Stimulated activated CD8-positive, alpha-beta memory T cell treated with anti-CD3 and anti-CD28 coated beads, Interleukin-12 subunit alpha, Interleukin-12 subunit beta, amount 100 ng/mL, for 1 hour (primary cell): ENCODE results near the gene MPPED2.

Source experiments
- DNase-seq: peaks from one replicate; pipeline ENCODE4 v3.0.0-alpha.2; 2020; ENCODE audit warnings: low read depth

MPPED2 gene

DNA sequence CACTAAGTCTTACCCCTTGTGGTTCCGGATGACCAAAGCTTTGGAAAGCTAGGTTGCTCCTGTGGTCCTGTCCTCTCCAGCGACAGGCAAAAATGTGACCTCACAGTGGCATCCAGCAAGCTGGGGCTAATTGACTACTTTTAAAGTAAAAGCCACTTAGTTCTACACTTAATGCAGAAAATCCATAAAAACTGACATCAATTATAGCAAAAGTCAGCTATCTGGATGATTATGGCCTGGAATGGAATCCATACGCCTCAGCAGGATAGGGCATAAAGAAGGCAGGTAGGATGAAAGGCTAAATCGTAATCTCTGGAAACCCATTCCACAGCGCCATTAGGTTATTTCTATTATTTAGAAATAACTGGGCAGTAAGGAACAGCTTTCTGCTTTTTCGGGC is 171.3 kb downstream of the MPPED2 start:
- no peak for DNase-seq

DNA sequence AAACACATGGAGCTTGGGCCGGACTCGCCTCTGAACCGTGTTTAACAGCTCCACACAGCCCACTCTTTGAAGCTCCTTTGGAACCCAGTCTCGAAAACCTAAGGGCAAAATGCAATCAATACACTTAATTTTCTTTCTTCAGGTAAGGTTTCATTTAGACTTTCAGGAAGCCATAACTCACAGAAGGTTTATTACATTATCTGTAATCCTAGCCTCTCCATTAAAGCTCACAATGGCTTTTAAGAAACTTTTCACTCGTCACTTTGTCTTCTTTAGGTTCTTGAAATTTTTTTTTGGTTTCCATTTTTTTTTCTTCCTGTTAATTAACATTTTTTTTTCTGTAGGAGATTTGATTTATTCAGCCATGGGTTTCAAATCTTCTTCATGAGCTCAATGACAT is 171.9 kb downstream of the MPPED2 start:
- no peak for DNase-seq

DNA sequence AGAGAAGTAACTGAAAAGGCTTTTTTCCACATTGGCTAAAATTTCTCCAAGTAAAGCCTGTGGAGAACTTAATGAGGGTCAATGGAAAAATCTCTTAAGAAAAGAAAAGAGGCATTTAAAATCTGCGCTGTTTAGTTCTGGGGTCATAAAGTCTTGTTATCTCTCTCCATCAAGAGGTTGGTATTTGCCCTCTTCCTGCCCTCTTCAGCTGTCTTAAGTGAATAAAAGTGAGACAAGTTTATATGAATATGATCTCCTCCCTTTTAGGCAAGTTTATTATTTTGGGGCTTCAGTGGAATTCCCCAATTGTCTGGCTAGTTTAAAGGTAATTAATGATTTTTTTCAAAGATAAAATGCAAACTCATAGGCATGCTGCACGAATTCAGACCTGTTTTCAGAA is 173.6 kb downstream of the MPPED2 start:
- no peak for DNase-seq

DNA sequence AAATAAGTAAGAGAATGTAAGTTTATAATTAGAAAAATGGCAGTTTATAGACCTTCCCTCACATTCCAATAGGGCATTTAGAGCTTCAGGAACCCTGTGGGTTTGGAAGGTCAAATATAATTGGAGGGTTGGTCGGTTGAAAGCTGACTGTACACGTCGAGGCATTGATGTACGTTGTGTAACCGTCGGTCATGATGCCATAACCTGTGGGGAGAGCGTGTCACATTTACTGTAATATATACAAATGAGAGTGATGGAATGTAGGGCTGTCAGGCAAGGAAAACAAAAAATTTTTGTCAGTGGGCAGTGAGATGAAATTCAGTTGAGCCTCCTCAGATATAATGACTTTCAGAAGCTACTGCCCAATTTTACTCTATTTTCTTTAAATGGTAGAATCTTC is 174.8 kb downstream of the MPPED2 start:
- DNase-seq = no peak

DNA sequence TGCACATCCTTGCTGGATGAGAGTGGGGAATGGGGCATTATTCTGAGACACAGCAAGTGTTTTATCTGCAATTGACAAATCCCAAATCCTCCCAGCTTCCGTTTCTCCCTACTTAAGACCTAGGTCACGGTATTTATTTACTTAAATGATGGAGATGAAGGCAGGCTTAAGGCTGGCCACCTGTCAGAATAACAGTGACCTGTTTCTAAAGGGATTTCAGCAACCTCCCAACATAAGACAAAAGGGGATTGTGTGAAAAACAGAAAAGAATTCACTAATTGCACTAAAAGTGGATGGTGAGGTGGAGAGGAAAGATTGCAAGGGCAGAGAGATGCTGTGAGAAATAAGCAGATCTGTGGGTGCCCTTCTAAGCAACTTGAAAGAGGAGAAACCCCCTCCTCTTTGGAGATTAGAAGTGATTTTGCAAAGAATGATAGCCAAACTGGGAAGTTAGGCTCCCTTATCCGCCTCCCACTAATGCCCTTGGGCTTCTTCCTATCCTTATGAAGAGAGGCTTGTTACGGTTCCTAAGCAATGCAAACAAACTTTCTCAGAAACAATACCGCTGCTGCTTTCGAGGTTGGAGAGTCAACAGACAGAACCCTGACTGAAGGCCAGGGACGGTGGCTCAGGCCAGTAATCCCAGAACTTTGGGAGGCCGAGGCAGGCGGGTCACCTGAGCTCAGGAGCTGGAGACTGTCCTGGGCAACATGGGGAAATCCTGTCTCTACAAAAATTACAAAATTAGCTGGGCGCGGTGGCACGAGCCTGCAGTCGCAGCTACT is 179.0 kb downstream of the MPPED2 start:
- DNase-seq = no peak

DNA sequence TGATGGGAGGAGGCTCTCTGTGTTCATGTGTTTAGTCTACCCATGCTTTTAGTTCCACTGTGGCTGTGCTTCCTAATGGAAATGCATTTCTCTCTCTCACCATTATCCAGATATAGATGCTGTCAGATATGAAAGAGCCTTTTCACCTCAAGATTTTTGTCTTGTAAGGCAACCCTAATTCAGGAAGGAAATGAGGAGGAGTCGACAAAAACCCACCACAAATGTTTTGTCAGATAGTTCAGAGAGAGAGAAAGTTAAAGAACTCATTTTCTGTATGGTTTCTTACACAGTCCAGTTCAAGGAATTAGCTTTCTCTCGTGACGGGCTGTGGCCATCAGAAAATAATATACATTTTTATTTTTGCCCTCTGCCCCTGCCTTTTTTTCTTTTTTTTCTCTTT is 180.8 kb downstream of the MPPED2 start:
- no peak for DNase-seq

DNA sequence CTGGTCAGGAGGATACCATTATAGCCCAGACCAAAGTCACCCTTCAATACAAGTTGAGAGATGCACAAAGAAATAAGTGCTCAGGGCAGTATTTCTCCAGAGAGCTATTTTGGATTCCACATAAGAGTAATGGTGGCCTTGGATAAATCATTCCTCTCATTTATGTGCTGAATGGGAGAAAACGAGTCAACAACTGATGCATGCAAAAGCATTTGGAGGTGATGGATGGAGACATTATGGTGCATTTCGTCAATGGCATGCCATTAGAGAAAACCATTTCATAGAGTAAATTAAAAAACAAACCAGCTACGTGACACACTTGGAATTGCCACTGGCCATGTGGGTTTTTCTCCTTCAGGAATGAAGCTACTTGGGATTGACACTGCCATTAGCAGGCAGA is 182.0 kb downstream of the MPPED2 start:
- no peak for DNase-seq

DNA sequence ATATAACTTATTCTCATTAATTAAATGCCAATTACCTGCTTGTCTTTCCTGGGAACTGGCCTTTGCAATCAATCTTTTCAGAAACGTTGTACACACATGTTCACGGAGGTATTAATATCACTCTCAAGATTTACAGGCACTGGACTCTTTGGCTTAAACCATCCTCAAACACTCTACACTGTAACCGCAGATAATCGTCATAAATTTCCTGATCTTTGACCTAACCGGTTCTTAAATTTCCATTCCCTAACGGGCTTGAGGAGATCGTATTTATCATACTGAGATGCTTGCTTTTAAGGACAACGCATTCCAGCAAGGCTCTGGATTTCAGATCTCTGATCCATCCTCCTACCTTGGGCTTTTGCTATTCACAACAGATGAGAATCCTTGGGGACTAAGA is 190.4 kb downstream of the MPPED2 start:
- no peak for DNase-seq

DNA sequence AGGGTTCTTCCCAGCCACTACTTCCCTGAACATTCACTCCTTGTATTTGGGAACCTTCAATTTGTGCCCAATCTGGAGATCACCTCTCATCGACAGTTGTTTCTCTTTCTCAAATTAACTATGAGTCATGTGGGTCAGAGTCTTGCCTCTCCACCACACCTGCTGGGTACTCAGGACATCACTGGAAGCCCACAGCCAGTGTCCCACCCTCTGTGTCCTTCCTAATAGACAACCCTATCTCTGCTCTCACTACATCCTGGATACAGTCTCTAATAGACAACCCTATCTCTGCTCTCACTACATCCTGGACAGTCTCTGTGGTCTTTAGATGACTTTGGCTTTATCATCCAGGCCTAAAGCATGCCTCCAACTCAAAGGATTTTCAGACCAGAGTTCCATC is 193.1 kb downstream of the MPPED2 start:
- DNase-seq = no peak

DNA sequence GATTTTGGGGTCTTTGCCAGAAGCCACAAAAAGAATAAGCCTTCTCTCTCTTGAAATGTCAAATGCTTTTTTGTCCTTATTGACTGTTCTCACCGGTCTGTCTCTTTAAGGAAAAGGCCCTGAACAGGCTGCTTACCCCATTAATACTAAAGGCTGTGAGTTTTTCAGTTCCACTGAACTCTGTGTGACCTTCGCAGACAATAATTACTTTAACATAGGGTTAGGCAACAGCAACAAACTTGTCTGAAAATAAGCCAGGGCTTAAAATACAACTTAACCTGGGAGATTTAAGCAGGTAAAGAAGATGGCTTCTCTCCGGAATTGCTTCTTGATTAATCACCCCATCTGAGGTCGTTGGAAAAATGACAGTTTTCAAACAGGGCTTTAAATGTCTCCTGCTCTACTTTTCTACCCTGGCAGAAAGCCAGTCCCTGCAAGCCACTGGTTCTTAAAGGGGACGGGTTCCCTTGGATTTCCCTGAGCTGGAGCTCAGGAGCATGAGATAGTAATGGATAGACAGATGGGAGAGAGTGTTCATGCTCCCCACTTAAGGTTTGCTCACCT is 193.8 kb downstream of the MPPED2 start:
- DNase-seq = no peak

DNA sequence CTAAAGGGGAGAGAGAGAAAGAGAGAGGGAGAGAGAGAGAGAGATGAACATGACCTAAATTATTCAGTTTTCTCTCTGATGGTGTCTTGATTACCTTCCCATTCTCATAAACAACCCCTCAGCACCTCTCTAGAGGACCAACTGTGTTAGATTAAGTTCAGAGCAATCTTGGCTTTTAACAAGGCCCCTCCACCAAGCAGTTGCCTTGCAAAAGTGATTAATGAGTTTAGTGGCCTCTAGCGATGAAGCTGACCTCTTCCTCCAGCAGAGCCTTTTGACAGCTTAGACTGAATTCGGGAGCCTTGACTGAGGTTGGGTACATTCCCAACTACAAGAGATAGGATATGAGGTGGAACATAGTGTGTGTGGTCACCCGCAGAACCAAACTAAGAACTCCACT is 197.2 kb downstream of the MPPED2 start:
- DNase-seq = no peak

DNA sequence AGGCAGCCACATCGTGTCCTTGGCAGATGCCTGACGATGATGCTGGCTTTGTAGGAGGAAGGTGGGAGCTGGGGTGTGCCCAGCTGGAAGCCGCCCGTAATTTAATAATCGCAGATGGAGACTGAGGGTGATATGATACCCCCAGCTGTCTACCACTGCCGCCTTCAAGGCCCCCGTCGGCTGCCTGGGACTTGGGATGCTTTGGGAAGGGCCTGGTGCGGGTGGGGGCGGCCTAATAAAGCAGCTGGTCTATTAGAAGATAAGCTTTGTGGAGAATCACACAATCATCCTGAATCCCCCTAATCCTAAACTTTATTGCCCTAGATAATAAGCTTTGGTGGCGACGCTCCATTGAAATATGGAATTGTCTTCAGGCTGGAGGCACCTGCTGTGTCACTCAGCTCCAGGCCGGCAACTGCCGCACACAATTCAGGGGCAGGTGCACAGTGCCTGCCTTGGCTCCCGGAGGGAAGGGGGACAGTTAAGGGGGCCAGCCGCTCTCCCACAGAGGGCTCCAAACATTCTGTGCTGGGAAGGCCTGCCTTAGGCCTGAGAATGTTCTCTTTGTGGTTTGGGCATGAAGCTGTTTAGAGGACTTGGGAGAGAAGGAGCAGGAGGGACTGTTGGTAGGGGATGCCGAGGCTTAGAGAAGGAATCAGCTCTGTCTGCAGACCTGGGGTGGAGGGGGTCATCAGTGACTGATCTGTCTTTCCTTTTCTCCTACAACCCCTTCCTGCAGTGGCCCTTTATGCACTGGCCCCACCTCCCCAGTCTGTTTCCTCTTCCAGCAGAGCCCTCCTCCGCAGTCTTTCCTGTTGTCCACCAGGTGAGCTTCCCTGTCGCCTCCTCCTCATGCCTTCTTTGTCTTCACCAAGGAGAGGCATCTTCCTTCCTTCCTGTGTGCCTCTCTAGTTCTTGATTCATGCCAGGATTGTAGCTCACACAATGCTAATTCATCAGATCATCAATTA is 198.0 kb downstream of the MPPED2 start:
- DNase-seq = no peak

DNA sequence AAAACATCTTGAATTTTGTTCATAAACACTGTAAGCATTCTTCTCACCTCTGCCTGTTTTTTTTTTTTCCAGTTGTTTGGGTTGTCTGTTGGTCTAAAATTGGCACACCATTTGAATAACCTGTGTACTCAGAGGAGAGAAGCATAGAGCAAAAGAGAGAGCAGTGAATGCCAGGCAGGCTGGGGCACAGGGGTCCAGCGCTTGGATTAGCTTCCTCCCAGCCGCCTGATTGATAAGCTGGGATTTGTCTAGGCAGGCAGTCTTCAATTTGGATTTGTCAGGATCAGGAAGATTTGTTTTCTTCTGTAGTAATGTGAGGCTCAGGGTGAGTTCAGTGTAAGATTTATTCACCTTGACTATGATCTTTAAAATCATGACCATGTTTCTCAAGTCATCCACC is 204.3 kb downstream of the MPPED2 start:
- no peak for DNase-seq

DNA sequence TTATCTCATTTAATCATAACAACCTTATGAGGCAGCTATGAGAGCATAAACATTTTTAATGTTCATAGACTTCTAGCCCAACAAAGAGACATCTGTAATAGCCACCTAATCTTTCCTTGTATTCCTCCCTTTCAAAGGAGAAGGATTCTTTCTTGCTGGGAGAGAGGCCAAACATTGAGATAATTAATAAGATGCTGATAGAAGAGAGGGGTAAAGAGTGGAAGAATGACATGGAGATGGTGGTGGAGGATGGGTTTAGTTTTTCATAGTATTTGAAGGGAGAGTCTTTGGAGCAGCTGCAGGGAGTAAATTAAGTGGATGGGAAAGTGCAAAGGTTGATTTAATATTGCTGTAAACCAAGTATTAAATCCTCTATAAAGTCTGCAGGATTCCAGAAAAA is 205.3 kb downstream of the MPPED2 start:
- DNase-seq = no peak

DNA sequence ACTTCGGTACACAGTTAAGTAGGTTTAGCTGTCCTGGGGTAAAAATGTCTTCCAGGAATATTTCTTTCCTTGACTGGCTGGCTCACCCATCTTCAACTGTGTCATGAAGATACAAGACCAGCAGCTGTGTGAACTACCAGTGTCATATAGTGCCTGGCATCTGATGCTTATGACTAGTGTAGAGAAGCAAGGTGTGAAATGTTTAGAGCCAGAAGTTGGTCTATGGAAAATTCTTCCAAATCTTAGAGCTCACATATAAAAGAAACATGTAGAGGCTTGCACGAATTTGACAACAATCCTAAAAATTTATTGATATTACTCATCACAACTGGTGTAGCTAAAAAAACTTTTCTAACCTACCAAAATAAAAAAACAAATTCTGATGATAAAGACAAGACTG is 208.8 kb downstream of the MPPED2 start:
- DNase-seq = no peak

DNA sequence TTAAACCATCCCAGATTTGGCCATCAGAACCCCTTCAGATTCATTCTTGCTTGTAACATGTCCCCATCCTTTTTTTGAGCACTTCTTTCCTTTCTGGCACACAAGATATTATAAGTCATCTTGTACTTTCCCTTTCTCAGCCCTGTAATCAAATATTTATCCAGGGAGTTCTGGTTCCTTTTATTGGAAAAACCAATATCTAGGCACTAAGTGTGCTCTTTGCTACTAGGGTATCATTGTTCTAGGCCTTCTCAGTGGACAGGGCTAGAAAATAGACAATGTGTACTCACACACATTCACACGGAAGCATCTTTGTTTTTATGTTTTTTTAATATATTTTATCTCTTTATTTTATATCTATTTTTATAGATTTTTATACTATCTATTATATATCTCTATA is 216.0 kb downstream of the MPPED2 start:
- DNase-seq = no peak

DNA sequence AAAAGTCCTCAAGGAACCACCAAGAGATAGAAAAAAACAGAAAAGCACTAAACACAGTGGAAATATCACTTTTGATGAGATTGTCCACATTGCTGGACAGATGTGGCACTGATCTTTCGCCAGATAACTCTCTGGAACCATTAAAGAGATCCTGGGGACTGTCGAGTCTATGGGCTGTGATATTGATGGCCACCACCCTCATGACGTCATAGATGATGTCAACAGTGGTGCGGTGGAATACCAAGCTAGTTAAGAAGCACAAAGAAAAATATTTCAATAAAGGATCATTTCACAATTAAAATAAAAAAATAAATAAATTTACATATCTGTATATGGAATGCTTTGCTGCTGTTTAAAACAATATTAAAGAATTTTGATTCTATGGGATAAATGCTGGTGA is 217.8 kb downstream of the MPPED2 start:
- no peak for DNase-seq

DNA sequence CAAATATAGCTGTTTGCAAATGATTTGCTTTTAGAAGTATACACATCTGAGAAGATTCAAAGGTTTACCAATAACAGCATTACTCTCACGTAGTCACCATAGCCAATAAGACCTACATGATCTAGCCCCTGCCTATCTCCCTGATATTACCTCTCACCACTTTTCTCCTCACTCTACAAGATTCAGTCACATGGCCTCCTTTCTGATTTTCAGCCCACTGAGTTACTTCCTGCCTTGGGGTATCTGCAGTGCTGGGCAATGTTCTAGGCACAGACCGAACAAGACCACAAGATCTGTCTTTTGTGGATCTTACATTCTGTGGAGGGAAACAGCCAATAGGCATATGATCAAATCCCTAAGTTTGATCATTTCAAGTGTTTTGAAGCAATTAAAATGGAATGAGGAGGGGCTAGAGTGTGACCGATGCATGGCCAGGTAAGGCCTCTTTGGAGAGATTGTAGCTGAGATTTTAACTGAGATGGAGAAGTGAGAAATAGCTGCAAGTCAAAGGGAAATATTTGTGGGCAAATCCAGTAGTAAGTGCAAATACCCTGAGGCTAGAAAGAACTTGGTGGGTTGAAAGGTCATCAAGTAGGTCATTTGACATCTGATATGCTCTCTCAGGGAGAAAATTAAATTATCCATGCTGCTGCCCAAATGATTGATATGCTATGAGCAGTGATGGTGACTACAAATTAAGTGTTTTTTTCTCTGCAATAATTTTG is 220.2 kb downstream of the MPPED2 start:
- no peak for DNase-seq

DNA sequence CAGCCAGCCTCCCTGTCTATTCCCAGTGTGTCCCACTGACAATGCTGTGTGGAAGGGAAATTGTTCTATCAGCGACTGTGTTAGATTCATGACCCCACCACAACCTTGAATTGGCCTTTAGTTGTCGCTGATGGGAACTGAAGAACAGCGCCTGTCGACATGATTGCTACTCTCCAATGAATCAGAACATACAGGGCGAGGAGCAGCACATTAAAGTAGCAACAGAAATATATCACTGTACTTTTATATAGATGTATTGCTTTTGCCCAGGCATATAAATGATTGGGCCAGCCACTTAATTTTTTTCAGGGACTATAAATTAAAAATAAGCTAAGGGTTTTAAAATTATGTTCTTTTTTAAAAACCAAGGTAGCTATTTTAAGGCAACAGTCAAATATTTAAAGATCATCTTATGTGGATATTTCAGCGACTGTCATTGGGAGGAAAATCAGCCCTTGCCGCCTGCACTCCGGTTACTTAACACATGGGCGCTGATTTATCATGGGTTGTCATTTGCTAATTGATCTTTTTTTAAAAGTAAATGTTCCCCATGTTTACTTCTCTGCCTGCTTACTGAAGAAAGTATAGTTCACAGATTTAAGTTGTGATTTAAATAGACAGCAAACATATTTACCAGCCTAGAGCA is 221.2 kb downstream of the MPPED2 start:
- no peak for DNase-seq

DNA sequence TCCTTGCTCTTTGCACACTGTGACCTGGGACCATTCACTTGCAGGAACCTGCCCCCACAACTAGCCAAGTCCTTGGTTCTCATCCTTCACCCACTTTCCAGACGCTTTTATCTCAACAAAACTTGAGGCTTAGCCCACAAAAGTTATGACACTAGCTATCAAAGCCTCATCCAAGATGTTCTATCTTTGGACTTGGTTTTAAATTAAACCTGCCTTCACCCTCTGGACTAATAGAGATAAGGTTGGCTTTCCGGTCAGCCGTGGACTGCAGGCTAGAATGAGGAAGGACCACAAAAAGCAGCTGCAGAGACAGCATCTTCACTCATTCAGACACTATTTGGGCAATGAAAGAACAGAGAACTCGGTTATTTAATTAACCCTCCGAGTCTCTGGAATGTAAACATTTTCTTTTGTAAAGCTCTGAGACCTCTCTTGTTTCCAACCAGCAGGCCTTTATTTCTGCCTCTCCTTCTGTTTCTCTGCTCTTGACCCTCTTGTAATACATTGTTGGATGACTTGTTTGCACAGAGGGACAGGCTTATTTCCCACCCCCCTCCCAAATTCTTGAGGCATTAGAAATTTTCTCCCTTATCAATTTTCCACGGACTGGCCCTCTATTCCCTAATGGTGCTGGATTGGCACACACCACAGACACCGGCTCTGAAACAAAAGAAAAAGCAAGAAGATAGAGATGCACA is 221.9 kb downstream of the MPPED2 start:
- no peak for DNase-seq

DNA sequence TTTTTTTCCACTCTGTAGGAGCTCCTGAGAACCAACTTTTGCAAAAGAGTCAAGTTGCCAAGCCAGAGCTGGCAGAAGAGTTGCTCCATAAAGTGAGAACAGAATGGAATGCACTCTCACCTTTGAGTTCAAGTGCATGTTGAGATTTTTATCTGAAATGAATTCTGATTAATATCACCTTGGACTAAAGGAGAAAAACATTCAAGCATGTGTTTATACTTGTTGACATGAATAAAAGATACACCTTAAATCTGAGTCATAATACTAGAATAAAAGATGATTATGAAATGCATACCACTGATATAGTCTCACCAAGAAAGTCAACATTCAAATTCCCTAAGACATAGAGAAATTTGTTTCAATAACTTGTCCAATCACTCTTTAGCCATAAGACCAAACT is 225.4 kb downstream of the MPPED2 start:
- no peak for DNase-seq
